Testis (tissue), 2 donors: ENCODE data around the gene FOXO1.

Source experiments
- POLR2A ChIP-seq: fragments of 450-650 bp; IDR thresholded peaks from one replicate; pipeline ENCODE4 v1.6.1; 2017; ENCODE audit warnings: antibody characterized with exemption, mild to moderate bottlenecking, moderate library complexity
- TF ChIP-seq, protein P1 (sequence below), 3 experiments: fragments of 450-650 bp in 2 of 3; fragments of 200-600 bp in 1 of 3; sonication (generic) in 1 of 3; IDR thresholded peaks; one replicate each; pipeline ENCODE4 v1.5.1; 2016 to 2019; ENCODE audit warnings: antibody characterized with exemption in 3 of 3, mild to moderate bottlenecking in 2 of 3, moderate library complexity in 1 of 3

- TF ChIP-seq, protein P1, sequence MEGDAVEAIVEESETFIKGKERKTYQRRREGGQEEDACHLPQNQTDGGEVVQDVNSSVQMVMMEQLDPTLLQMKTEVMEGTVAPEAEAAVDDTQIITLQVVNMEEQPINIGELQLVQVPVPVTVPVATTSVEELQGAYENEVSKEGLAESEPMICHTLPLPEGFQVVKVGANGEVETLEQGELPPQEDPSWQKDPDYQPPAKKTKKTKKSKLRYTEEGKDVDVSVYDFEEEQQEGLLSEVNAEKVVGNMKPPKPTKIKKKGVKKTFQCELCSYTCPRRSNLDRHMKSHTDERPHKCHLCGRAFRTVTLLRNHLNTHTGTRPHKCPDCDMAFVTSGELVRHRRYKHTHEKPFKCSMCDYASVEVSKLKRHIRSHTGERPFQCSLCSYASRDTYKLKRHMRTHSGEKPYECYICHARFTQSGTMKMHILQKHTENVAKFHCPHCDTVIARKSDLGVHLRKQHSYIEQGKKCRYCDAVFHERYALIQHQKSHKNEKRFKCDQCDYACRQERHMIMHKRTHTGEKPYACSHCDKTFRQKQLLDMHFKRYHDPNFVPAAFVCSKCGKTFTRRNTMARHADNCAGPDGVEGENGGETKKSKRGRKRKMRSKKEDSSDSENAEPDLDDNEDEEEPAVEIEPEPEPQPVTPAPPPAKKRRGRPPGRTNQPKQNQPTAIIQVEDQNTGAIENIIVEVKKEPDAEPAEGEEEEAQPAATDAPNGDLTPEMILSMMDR (IDR thresholded peaks at IDR 0.05) = peak in 2 of 3 experiments; percentile 23 to 66
- no peak for TF ChIP-seq POLR2A
Observed at GRCh38 chr13:40682449-40683240, 16.2 kb upstream of the FOXO1 start.
